ENCODE results near the gene ZNF324.

- no peak for TF ChIP-seq POLR2A (IDR thresholded peaks at IDR 0.05)
- no peak for TF ChIP-seq CTCF (IDR thresholded peaks at IDR 0.05)
Measured at GRCh38 chr19:58434217-58434616, 32.7 kb upstream of the ZNF324 start.
